PC-9 (cell line): ENCODE data around the gene RPL35. TPM values are rescaled to one million over a fixed set of nuclear protein-coding genes. Genes with fewer than 3 reads are reported as not detected.

Experiments
- BruUV-seq: library from RNA; stranded (reverse); fragments of 400-500 nt; replicated peaks from 2 replicates; lab custom pipeline; 2021; lab: Mats Ljungman, UMichigan
- CTCF ChIA-PET: fragments of 300-600 bp; sonication (Branson Sonifier 250); formaldehyde crosslinking; loops from one replicate; lab custom pipeline; 2022; ENCODE audit warnings: antibody characterized with exemption; lab: Charles Lee
- POLR2A ChIA-PET: fragments of 300-600 bp; sonication (Branson Sonifier 250); formaldehyde crosslinking; loops from one replicate; lab custom pipeline; 2022; ENCODE audit warnings: antibody characterized with exemption; ENCODE audit not compliant: unreplicated experiment; lab: Charles Lee
- DNase-seq, 2 experiments: peaks; one replicate each; pipeline versions ENCODE4 v3.0.0 to v3.0.0-alpha.2; 2015 to 2022; ENCODE audit warnings: mixed read lengths in 1 of 2
- H2AFZ ChIP-seq: fragments of 200-600 bp; sonication (generic); 2 replicates; pipeline ENCODE4 v1.8.1; 2017; ENCODE audit warnings: antibody characterized with exemption
- H3F3A ChIP-seq: fragments of 200-600 bp; sonication (generic); 2 replicates; pipeline ENCODE4 v1.8.1; 2017; ENCODE audit warnings: antibody characterized with exemption, mild to moderate bottlenecking, low read depth; ENCODE audit not compliant: insufficient read depth
- H3K27ac ChIP-seq: fragments of 200-600 bp; sonication (generic); 2 replicates; pipeline ENCODE4 v1.6.1; 2016; ENCODE audit warnings: mixed run types
- H3K27me3 ChIP-seq: fragments of 200-600 bp; sonication (generic); 2 replicates; pipeline ENCODE4 v1.6.1; 2016; ENCODE audit warnings: low read depth, mixed run types; ENCODE audit not compliant: insufficient read depth
- H3K36me3 ChIP-seq: fragments of 200-600 bp; sonication (generic); 2 replicates; pipeline ENCODE4 v1.6.1; 2016; ENCODE audit warnings: low read depth, mixed run types
- H3K4me1 ChIP-seq: fragments of 200-600 bp; sonication (generic); replicated peaks from 2 replicates; pipeline ENCODE4 v1.6.1; 2016; ENCODE audit warnings: mixed run types; ENCODE audit not compliant: insufficient read depth
- H3K4me2 ChIP-seq: fragments of 200-600 bp; sonication (generic); 2 replicates; pipeline ENCODE4 v1.6.1; 2017; ENCODE audit warnings: mixed run types
- H3K4me3 ChIP-seq: fragments of 200-600 bp; sonication (generic); 2 replicates; pipeline ENCODE4 v1.6.1; 2016; ENCODE audit warnings: mixed run types
- H3K79me2 ChIP-seq: fragments of 200-600 bp; sonication (generic); 2 replicates; pipeline ENCODE4 v1.6.1; 2017; ENCODE audit warnings: low read depth, mixed run types
- H3K9me2 ChIP-seq: fragments of 200-600 bp; sonication (generic); 2 replicates; pipeline ENCODE4 v1.8.1; 2017; ENCODE audit warnings: mild to moderate bottlenecking; ENCODE audit not compliant: insufficient read depth
- H3K9me3 ChIP-seq: fragments of 200-600 bp; sonication (generic); 2 replicates; pipeline ENCODE4 v1.8.1; 2016; ENCODE audit warnings: low read depth; ENCODE audit not compliant: insufficient read depth
- H4K20me1 ChIP-seq: fragments of 200-600 bp; sonication (generic); 2 replicates; pipeline ENCODE4 v1.8.1; 2017; ENCODE audit not compliant: insufficient read depth
- EZH2 ChIP-seq: fragments of 200-600 bp; sonication (generic); IDR thresholded peaks from 2 replicates; pipeline ENCODE4 v1.8.0; 2017; ENCODE audit warnings: antibody characterized with exemption, low read depth
- intact Hi-C: fragments of 100-400 bp; cut with micrococcal nuclease; formaldehyde crosslinking; loops from one replicate; pipeline ENCODE4 v1.10.0; 2022; ENCODE audit not compliant: unreplicated experiment
- total RNA-seq: library from RNA; stranded (reverse); gene quantifications from 2 replicates; pipeline ENCODE4 v1.2.3, GENCODE V29; 2021
- TF ChIP-seq, protein P1 (sequence below): fragments of 200-600 bp; sonication (generic); conservative IDR thresholded peaks from 2 replicates; pipeline ENCODE4 v1.6.1; 2017; ENCODE audit warnings: mixed run types, antibody characterized with exemption, mild to moderate bottlenecking, moderate library complexity

RPL35 gene
- total RNA-seq, 1 experiment from 2014 or later = 2,125 TPM

DNA sequence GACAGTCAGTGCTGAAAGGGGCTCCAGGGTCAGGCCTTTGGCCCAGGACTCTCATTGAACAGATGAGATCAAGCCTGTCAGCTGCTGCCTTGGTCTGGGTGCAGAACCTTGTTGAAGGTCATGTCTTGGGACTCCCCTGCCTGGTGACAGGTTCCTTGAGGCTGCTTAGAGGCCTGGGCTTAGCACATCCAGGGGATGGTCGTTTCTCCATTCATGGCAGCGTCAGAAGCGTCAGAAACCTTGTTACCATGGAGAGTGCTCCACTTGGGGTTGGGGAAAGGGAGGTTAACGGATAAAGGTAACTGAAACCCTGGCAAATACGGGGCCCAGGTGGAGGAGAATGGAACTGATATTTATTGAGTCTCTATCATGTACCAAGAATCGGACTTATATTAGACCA is 9.0 kb upstream of the RPL35 start:
- Histone ChIP-seq H3K79me2 (peaks cover 84% of the 10 kb centered on the region), H3K4me2 (peak overlapping the region; percentile 95), H3K27me3 (no peaks in the 10 kb centered on the region), H3K4me3 (peak overlapping the region; percentile 100), H2AFZ (no peak overlapping the region; the same call in 1 of the 2 replicates), H3K27ac (no peak overlapping the region), H3F3A (peaks cover 22% of the 10 kb centered on the region), H3K9me3 (no peaks in the 10 kb centered on the region), H4K20me1 (peaks cover 23% of the 10 kb centered on the region), H3K4me1 (peaks cover 24% of the 10 kb centered on the region; the same call in 1 of the 2 replicates), H3K9me2 (no peaks in the 10 kb centered on the region), H3K36me3 (0 out of 2 replicates have a peak, but pooled peaks cover 10% of the 10 kb centered on the region)
- TF ChIP-seq, protein P1, sequence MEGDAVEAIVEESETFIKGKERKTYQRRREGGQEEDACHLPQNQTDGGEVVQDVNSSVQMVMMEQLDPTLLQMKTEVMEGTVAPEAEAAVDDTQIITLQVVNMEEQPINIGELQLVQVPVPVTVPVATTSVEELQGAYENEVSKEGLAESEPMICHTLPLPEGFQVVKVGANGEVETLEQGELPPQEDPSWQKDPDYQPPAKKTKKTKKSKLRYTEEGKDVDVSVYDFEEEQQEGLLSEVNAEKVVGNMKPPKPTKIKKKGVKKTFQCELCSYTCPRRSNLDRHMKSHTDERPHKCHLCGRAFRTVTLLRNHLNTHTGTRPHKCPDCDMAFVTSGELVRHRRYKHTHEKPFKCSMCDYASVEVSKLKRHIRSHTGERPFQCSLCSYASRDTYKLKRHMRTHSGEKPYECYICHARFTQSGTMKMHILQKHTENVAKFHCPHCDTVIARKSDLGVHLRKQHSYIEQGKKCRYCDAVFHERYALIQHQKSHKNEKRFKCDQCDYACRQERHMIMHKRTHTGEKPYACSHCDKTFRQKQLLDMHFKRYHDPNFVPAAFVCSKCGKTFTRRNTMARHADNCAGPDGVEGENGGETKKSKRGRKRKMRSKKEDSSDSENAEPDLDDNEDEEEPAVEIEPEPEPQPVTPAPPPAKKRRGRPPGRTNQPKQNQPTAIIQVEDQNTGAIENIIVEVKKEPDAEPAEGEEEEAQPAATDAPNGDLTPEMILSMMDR = no peak
- TF ChIP-seq EZH2 = no peak
- intact Hi-C loops = loop anchor here (1.0 kb wide), 1 partner anchor 8 kb away; the partner anchor contains the start of gene ARPC5L
- ChIA-PET CTCF (interaction anchor here (0.6 kb wide), 1 partner anchor 58 kb away, joined by 3 read pairs; no protein-coding TSS in a partner anchor), POLR2A (no interaction called here)
- BruUV-seq = no TSS peak
- DNase-seq = no peak

DNA sequence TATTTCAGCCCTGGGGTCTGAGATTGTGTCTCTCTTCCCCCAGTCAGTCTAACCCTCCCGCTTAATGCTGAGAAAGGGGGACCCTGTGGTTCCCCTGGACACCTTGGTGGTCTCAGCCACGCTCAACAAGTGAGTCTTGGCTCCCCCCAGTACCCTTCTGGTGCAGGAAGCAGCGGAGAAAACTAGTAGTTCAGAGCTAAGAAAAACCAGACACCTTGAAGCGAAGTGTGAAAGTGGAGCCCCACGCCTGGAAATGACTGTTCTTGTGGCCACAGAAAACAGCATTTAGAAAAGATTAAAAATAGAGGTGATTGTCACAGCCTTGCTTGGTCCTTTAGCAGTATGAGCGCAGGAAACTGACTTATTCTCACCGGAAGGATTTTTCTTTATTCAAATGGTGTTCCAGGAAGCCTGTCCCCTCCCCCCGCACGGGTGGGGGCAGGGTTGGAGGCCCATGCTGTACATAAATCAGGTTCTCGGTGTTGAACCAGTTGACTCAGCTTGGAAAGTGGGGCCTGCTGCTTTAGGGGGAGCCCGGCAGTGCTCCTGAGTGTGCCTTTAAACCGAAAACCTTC is 8.3 kb upstream of the RPL35 start:
- Histone ChIP-seq H3K79me2 (peaks cover 82% of the 10 kb centered on the region), H3K27me3 (no peaks in the 10 kb centered on the region), H3F3A (peaks cover 27% of the 10 kb centered on the region), H3K4me1 (peaks cover 24% of the 10 kb centered on the region; the same call in 1 of the 2 replicates), H3K9me2 (no peaks in the 10 kb centered on the region), H3K27ac (peak overlapping the region; percentile 46), H3K4me2 (peak overlapping the region; percentile 95), H3K4me3 (peak overlapping the region; percentile 100), H2AFZ (peak overlapping the region; percentile 85), H3K9me3 (no peaks in the 10 kb centered on the region), H3K36me3 (0 out of 2 replicates have a peak, but pooled peaks cover 9% of the 10 kb centered on the region), H4K20me1 (peaks cover 23% of the 10 kb centered on the region)
- intact Hi-C loops = loop anchor here (1.0 kb wide), 1 partner anchor 8 kb away; the partner anchor contains the start of gene ARPC5L
- CTCF ChIA-PET = interaction anchor here (0.6 kb wide), 1 partner anchor 58 kb away, joined by 3 read pairs; no protein-coding TSS in a partner anchor
- peak in 1 of 2 experiments; percentile 56 for DNase-seq
- TSS peak; percentile 51 for BruUV-seq
- POLR2A ChIA-PET = no interaction called here
- no peak for TF ChIP-seq EZH2
- TF ChIP-seq, protein P1 = no peak

DNA sequence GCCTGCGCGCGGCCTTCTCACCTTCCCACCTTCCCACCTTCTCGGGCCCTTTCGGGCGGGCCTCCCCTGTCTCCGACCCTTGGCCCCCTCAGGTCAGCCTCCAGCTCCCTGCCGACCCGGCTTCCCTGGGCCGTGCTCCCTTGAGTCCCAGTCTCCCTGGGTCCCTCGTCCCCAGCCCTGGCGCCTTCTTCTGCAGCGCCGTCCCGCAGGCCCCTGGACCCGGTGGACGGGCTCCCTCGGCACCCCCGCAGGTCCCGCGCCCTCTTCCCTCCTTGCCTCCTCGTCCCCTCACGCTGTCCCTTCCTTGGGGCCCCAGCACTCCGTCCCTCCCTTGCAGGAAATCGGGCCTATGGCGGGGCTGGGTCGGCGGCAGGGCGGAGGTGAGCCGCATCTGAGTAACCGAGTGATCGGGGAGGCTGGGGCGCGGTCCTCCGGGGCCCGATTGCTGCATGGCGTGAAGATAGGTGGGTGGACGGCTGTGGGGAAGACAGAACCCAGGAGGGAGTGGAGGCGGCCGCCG is 7.8 kb upstream of the RPL35 start:
- Histone ChIP-seq H4K20me1 (peaks cover 19% of the 10 kb centered on the region), H3K4me1 (peaks cover 24% of the 10 kb centered on the region; the same call in 1 of the 2 replicates), H3K36me3 (0 out of 2 replicates have a peak, but pooled peaks cover 5% of the 10 kb centered on the region), H3K9me3 (no peaks in the 10 kb centered on the region), H3F3A (peaks cover 28% of the 10 kb centered on the region), H2AFZ (peak overlapping the region; percentile 85), H3K27me3 (no peaks in the 10 kb centered on the region), H3K79me2 (peaks cover 78% of the 10 kb centered on the region), H3K9me2 (no peaks in the 10 kb centered on the region), H3K4me2 (peak overlapping the region; percentile 95), H3K4me3 (peak overlapping the region; percentile 100), H3K27ac (peak overlapping the region; percentile 46)
- BruUV-seq = no TSS peak
- CTCF ChIA-PET = no interaction called here
- TF ChIP-seq, protein P1 = no peak
- no peak for TF ChIP-seq EZH2
- no peak for DNase-seq
- POLR2A ChIA-PET = no interaction called here
- intact Hi-C loops = no loop called here
